Activated CD4-positive, alpha-beta T cell treated with anti-CD3 and anti-CD28 coated beads, Interleukin-2, amount 50 U/mL, for 48 hours (primary cell): ENCODE data around the gene RAB33B.
A peak's percentile ranks its signal among the peaks of the same experiment; 100 is the strongest.
"Not testable (repeated sequence)": the region's sequence is repeated elsewhere in the genome, so short reads cannot be mapped to it uniquely, and the experiment has no call there.

Experiments
- DNase-seq, 2 experiments: peaks; one replicate each; pipeline ENCODE4 v3.0.0-alpha.2; 2020

Gene RAB33B

DNA sequence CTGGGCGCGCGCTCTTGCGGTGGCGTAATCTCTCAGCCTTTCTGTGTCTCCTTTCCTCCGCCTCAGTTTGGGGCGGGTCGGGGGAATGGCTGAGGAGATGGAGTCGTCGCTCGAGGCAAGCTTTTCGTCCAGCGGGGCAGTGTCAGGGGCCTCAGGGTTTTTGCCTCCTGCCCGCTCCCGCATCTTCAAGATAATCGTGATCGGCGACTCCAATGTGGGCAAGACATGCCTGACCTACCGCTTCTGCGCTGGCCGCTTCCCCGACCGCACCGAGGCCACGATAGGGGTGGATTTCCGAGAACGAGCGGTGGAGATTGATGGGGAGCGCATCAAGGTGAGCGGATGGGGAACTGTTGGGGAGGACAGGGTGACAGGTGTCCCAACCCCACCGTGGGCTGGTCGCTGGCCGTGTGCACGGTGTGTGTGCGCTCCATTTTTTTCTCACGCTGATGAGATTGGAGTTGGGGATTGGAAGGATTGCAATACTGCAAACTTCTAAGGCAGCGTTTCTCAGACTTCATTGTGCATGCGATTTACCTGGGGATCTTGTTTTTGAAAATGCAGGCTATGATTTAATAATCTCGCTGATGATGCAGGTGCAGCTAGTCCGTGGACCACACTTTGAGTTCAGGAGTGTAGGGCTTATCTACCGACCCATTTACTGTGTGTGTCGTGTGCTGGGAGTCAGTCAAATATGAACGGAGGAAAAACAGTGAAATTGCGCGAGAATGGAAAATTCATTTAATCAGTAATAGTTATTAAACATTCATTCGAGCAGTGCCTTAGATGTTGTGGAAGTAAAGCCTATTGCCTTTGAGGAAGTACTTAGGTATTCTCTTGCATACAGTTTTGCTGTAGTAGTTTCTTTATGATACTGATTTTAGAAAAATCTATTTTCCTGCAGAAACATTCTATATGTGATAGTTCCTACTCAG lies at the start of gene RAB33B:
Gene RAB33B, plus strand, starts transcription at position 11 of the 935 bp plus-strand sequence. Its CDS starts 75 bp downstream, at position 86.
- no peak for DNase-seq

DNA sequence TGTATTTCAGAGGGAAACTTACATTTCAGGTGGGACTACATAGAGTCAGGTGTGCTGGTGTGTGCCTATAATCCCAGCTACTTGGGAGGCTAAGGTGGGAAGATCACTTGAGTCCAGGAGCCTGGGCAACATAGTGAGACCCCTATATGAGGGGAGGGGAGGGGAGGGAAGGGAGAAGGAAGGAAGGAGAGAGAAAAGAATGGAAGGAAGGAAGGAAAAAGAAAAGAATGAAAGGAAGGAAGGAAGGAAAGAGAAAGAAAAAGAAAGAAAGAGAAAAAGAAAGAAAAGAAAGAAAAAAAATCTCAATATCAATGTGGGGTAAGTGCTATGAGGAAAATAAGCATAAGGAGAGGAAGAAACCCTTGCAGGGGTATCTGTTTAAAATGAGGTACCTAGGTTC lies 43.6 kb upstream of the RAB33B start:
- no peak for DNase-seq

DNA sequence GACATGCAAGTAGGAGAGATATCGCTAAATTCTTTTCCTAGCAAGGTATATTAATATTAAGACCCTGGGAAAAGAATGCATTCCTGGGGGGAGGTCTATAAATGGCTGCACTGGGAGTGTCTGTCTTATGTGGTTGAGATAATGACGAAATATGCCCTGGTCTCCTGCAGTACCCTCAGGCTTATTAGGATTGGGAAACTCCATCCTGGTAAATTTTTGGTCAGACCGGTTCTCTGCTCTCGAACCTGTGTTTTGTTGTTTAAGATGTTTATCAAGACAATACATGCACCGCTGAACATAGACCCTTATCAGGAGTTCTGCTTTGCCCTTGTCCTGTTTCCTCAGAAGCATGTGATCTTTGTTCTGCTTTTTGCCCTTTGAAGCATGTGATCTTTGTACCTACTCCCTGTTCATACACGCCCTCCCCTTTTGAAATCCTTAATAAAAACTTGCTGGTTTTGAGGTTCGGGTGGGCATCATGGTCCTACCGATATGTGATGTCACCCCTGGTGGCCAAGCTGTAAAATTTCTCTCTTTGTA lies 39.2 kb upstream of the RAB33B start:
- not testable (repeated sequence) for DNase-seq

DNA sequence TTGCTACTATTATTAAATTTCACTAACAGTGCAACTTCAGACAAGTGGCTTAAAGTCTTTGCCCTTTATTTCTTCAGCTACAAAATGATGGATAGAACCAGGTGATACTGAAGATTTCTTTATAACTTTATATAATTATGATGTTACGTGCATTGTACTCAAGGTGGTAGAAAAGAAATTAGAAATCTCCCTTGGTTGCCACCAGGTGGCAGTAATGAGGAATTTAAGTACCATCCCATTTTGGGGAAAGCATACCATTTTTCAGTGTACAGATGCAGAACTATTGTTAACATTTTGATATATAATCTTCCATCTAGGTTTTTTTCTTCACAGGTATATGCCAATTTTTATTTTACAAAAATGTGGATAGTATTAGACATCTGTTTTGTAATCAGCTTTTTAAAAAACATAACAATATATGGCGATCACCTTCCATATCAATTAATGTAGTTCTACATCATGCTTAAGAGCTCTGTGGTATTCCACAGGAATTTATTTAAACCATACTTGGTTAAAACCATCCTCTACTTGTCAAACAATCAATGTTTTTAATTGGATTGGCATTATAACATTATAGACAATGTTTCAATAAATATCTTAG lies 37.7 kb upstream of the RAB33B start:
- DNase-seq, result no peak

DNA sequence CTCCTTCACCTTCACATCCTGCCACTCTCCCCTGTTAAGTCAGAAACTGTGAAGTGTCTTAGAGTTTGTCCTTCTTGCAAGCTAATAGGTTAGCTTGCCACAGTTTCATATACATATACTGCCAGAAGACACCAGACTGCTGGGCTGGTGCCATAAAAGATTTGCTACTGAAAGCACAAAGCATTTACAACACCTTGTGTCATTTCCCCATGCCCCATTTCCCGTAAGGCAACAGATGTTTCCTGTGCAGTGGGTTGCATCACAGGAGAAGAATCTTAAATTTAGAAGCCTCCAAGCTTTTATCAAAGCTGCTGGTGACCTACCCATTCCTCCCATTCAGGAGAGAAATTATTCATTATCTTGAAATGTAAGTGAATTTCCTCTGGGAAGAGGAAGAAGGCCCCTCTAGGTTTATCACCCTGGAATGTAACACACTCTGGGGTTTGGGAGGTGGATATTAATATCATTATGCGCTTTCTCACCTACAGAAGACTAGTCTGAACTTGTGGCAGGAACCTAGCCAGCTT lies 34.5 kb upstream of the RAB33B start:
- DNase-seq, result no peak

DNA sequence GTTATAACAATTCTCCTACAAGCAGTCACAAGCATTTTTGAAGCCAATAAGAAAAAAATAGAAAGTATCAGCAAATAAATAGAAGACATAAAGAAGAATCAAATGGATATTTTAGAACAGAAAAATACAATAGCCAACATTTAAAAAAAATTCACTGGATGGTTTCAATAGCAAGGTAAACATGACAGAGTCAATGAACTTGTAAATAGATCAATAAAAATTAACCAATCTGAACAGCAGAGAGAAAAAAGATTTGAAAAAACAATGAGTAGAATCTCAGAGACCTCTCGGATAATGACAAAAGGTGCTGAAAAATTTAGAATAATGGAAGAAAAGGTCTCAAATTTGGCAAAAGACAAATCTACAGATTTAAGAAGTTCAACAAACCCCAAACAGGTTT lies 33.3 kb upstream of the RAB33B start:
- no peak for DNase-seq

DNA sequence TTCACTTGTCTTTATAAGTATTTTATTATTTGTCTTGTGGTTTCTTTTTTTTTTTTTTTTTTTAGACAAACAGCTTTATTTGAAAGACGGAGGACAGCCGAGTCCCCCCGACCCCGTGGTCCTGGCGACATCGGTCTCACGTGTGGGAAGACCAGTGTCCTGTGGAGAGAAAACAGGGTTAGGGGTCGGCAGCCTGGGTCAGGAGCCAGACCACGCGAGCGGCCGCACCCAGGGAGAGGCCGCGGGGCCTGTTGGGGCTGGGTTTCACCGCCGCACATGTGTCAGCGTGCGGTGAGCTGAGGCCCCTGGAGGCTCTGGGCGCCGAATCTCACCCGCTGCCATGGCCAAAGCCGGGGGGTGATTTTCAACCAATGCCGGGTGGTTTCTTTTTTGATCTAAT lies 17.8 kb upstream of the RAB33B start:
- no peak for DNase-seq

DNA sequence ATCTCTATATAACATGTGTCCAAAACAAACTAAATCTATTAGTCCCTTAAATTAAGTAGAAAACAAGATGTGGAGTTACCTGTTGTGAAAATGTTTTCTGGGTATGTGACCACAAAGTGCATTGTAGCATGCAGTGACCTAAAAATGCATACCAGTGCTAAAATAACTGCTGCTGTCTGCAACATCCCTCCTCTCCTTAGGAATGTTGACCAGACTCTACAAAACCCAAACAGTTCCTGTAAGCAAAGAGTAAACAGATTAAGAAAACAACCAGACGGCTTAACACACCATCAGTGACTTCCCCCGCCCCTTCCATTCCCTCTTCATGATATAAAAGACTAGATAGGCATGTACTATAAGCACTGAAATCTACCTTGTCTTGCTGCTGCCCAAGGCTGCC lies 15.8 kb upstream of the RAB33B start:
- DNase-seq, result no peak

DNA sequence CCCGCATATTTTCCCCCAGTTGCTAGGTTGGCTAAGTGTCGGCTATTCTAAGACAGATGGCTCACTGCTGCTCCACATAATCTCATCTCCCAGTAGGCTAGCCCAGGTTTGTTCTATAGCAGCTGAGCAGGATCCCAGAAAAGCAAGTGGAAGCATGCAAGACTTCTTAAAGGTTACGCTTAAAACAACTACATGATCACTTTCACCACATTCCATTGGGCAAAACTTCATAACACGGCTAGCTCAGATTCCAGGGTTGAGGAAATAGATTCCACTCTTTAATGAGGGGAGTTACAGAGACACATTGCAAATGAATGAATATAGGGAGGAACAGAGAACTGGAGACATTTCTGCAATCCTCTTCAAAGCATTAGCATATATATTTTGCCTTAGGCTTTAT lies 12.9 kb upstream of the RAB33B start:
- DNase-seq, result no peak

DNA sequence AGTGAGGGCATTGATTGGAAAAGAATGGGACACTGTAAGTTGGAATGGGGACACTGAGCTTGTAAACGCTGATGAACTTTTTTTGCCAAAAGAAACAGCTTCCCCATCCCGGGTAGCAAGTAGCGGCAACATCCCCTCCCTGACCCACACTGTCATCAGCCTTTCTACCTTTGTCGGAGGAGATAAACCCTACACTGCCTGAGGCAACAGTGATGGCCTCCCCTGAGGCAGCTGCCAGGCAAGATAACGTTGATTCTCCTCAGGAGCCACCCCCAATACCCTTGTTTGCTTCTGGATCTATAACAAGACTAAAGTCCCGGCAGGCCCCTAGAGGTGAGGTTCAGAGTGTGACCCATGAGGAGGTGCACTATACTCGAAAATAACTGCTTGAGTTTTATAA lies 10.3 kb upstream of the RAB33B start:
- no peak for DNase-seq

DNA sequence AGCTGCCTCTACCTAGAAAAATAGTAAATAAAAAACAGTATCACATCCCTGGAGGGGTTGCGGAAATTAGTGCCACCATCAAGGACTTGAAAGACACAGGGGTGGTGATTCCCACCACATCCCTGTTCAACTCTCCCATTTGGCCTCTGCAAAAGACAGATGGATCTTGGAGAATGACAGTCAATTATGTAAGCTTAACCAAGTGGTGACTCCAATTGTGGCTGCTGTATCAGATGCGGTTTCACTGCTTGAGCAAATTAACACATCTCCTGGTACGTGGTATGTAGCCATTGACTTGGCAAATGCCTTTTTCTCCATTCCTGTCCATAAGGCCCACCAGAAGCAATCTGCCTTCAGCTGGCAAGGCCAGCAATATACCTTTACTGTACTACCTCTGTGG lies 9.0 kb upstream of the RAB33B start:
- not testable (repeated sequence) for DNase-seq

DNA sequence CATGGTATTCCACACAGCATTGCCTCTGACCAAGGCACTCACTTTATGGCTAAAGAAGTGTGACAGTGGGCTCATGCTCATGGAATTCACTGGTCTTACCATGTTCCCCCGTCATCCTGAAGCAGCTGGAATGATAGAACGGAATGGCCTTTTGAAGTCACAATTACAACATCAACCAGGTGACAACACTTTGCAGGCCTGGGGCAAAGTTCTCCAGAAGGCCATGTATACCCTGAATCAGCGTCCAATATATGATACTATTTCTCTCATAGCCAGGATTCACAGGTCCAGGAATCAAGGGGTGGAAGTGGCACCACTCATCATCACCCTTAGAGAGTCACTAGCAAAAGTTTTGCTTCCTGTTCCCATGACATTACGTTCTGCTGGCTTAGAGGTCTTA lies 6.8 kb upstream of the RAB33B start:
- not testable (repeated sequence) for DNase-seq

DNA sequence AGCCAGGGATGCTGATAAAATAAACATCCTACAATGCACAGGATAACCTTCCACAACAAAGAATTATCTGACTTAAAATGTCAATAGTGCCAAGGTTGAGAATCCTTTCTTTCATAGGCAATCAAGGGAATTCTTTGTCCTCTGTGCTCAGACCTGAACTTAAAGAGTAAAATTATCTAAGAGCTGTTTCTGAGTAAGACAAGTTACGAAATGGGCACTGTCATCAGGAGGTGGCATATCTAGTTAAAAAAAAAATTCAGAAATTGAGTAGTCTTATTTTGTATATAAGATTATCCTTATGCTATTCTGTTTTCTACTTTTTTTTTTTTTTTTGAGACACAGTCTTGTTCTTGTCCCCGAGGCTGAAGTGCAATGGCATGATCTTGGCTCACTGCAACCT lies 3.3 kb upstream of the RAB33B start:
- DNase-seq, result no peak

DNA sequence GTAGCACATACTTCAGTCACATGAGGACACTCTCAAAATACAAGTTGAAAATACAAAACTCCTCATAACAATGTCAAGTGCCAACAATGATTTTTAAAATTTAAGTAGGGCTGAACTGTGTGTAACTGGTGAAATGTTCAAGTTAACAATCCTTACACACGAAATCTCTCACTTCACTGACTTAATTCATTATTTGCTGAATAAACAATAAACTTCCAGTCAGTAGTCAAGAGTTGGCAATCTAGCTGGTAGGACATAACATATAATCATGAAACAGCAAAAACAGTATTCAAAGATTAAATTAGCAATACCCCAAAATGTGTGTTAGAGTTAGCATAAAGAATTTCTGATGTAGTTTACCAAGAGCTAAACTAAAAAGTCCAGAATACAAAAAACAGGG lies 1.9 kb upstream of the RAB33B start:
- no peak for DNase-seq

DNA sequence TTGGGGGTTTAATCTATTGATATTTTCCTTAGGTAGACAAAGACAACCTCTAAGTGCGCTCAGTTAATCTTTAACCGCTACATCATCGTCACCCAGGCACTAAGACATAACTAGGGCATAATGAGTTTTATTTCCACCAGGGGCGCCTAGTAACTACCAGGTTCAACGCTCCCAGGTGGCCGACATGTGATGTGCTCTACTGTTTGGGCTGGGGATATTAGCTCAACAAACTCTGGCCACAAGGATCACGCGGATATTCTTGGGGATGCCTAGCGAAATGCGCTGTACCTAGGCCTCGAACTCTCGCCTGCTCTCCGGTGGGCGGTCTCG lies 915 bp upstream of the RAB33B start:
- peak in 1 of 2 experiments; percentile 68 for DNase-seq

DNA sequence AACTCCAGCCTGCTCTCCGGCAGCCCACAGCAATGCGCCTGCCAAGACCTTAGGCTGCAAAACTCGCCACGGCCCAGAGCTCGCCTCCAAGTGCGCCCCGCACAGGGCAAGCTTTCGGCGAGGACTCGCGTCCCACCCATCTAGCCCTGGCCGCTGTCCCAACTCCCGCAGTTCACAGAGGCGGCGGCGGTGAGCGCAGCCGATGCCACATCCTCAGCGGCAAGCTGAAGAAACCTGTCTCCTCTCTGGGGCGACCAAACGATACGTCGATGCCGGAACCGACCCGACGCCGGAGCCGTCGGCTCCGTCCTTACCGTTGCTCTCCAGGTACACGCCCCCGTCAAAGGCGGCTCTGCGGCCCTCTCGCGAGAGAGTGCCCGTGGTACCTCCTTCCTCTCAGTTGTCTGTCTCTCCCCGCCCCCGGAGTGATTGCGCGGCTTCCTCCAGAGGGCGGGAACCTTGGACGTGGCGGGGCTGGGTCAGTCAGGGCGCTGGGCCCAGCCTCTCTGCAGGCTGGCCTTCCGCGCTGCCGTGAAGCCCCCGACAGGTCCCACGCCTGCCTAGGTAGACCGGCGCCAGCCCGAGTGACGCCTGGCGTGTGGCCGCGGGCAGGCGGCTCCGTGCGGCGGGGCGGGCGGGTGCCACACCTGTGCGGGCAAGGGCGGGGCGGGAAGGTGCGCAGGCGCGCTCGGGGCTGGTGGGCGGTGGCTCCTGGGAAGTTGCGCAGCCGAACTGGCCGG lies 380 bp upstream of the RAB33B start:
- DNase-seq, result peak; percentile 96 to 97

DNA sequence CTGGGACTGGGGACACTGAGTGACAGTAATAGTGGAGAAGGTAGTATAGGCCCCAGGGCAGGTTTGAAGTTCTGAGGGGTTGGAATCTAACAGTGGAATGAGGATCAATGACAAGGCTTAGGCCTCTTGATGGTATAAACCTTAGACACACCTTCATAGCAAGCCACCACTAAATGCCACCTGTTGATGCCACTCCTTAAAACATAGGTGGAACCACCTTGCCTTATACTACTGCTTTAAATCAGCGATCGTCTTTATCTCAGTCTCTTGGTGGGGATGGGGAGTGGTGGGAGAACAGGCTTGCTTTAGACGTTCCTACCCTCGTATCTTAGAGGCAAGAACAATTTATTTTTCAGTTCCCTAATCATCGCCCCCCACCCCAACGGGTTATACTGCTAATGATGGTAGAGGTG lies 1.2 kb downstream of the RAB33B start:
- DNase-seq, result no peak

DNA sequence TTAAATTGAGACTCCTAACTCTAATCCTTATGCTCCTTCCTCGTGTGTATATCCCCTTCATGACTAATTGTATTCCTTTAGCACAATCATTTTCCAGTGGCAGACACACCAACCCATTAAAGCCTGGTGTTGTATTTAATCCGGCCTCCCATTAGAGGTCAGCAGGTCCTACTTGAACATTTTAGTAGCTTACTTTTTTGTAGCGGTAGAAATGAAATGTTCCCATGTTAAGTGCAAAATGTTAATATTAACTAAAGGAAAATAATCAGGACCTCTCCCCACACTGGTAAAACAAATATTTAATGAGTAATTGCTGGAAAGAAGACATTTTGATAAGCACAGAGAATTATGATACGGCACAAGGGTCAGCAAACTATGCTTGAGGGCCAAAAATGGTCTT lies 3.4 kb downstream of the RAB33B start:
- no peak for DNase-seq

DNA sequence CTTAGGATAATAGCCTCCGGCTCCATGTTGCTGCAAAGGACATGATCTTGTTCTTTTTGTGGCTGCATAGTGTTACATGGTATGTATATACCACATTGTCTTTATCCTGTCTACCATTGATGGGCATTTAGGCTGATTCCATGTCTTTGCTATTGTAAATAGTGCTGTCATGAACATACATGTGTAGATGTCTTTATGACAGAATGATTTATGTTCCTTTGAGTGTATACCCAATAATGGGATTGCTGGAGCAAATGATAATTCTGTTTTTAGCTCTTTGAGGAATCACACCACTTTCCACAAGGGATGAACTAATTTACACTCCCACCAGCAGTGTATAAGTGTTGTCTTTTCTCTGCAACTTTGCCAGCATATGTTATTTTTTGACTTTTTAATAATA lies 4.6 kb downstream of the RAB33B start:
- DNase-seq, result no peak

DNA sequence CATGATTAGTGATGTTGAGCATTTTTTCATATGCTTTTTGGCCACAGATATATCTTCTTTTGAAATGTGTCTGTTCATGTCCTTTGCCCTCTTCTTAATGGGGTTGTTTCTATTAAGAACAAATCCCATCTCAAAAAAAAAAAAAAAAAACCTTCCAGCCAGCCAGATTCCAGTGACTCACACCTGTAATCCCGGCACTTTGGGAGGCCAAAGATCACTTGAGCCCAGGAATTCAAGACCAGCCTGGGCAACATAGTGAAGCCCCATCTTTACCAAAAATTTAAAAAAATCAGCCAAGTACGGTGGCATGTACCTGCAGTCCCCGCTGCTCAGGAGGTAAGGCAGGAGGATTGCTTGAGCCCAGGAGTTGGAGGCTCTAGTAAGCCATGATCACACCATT lies 5.1 kb downstream of the RAB33B start:
- no peak for DNase-seq

DNA sequence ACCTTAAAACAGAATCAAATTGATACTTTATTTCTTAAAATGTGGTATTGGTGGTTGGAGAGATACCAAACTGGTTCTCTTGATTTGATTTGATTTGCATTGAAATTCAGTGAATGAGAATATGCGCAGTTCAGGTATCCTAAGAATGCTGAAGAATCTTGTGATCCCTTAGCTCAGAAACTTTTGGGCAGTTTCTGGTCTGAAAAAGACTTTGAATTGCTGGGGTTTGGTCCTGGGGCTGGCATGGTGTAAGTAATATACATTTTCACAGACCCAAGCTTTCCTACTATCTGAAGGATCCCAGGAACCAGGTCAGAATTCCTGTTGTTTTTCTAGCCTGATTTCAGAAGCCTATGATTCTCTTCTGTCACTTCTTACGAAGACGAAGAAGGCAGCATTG lies 6.6 kb downstream of the RAB33B start:
- no peak for DNase-seq

DNA sequence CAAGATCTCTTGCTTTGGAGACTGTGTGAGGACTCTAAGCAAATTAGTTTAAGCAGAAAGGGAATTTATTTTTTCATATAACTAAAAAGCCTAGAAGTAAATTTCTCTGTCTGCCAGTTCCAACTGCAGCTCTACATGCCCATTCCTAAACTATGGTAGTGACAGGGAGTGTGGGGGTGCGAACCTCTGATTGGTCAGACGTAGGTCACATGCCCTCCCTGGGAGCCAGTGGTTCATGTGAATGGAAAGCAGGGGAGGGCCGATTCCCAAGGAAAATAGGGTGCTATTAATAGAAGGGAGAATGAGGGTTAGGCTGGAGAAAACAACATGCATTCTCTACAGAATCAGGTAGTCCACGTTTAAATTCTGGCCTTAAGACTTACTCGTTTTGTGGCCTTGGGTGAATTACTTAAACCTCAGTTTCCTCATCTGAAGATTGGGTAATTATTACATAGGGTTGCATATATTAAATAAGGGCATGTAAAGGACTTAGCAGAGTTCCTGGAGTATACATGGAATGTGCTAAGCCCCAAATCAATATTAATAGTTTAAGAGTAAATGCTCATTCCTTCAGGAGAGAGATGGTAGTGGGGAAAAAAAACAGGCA lies 7.2 kb downstream of the RAB33B start:
- no peak for DNase-seq

DNA sequence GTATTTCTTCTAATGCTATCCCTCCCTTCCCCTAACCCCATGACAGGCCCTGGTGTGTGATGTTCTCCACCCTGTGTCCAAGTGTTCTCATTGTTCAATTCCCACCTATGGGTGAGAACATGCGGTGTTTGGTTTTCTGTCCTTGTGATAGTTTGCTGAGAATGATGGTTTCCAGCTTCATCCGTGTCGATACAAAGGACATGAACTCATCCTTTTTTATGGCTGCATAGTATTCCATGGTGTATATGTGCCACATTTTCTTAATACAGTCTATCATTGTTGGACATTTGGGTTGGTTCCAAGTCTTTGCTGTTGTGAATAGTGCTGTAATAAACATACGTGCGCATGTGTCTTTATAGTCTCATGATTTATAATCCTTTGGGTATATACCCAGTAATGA lies 10.6 kb downstream of the RAB33B start:
- DNase-seq, result not testable (repeated sequence)
